Activated T-helper 9 cell treated with anti-CD3 and anti-CD28 coated beads, Interleukin-2, amount 50 U/mL, for 16 hours (primary cell): ENCODE results near the gene PRIM2.
"Not testable (repeated sequence)": the region's sequence is repeated elsewhere in the genome, so short reads cannot be mapped to it uniquely, and the experiment has no call there.

Experiments used
- DNase-seq: peaks from one replicate; pipeline ENCODE4 v3.0.0-alpha.2; 2020; ENCODE audit warnings: low read depth

The PRIM2 gene

DNA sequence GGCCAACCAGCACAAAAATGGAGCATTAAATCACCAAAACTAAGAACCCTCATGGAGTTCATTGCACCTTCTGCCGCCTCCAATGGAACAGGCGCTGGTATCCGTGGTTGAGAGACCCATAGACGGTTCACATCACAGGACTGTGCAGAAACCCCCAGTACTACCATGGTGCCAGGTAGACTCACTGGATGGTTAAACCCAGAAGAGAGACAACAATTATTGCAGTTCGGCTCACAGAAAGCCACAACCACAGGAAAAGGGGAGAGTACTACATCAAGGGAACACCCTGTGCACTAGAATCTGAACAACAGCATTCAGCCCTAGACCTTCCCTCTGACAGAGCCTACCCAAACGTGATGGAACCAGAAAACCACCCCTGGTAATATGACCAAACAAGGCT lies 301.5 kb downstream of the PRIM2 start:
- not testable (repeated sequence) for DNase-seq

DNA sequence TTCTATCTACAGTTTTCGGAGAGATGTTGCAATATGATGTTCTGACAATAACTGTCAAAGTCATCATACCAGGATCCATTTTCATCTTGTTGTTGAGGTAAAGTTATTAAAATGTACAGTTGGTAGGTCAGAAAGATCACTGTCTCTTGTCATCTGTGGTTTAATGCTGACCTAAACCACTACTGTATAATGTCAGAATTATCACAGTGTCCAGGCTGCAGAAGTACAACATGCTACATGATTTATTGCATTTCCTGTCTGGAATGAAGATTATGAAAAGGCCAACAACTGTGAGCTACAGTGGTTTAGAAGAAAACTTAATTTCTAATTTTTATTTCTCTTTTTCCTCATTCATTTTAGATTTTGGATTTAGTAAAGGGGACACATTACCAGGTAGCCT lies 314.3 kb downstream of the PRIM2 start:
- not testable (repeated sequence) for DNase-seq

GRCh38 chr6:57658526-57658925 lies 341.1 kb downstream of the PRIM2 start:
- DNase-seq: not testable (repeated sequence)

- not testable (repeated sequence) for DNase-seq
Observed at GRCh38 chr6:57659794-57660193, 342.4 kb downstream of the PRIM2 start.

DNA sequence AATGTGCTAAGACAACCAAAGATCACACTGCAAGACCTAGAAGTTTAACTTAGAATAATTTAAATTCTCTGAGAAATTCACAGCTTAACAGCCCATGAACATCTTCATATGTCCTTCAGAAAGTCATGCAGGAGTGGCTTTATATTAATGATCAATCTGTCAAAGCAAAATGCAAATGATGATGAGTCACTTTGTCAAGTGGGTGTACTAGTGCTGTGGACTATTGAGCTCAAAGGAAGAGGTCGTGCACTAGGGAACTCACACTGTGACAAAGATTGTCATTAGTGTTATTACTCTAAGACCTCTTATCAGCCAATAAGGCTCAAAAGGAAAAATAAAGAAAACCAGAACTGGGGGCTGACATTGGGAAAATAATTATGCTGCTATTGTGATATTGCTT lies 343.5 kb downstream of the PRIM2 start:
- DNase-seq: not testable (repeated sequence)

GRCh38 chr6:57668108-57668507 lies 350.7 kb downstream of the PRIM2 start:
- not testable (repeated sequence) for DNase-seq

GRCh38 chr6:57671237-57671636 lies 353.8 kb downstream of the PRIM2 start:
- DNase-seq: not testable (repeated sequence)

DNA sequence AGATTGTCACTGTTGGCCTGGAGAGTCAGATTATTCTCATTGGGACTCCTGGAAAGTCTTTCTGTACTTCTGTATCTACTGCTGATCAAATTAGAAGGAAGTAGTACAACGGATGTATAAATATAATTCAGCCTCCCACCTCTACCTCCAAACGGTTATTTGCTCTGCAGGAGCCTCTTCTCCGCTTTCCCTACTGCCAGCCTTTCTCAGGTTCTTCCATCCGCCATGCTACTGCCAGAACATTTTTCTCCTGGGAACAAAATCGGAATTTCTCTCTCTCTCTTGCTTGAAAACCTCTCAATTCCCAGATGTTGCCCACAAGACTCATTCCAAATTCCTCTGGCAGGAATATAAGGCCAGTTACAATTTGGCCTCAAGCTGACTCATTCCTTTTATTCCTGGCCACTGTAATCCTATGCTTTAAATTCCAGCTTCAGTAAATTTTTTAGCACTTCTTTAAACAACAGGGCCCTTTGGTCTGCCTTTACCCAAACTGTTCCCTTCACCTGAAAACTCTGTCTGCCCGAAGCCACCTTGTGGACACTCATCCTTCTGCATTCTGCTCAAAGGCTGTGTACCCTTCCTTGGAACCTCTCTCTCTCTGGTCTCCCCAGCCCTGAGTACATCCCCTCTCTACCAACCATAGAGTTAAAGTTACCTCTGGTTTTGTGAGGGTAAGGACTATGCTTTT lies 354.7 kb downstream of the PRIM2 start:
- DNase-seq: not testable (repeated sequence)

GRCh38 chr6:57673281-57673680 lies 355.9 kb downstream of the PRIM2 start:
- DNase-seq: not testable (repeated sequence)

GRCh38 chr6:57675386-57675785 lies 358.0 kb downstream of the PRIM2 start:
- not testable (repeated sequence) for DNase-seq

DNA sequence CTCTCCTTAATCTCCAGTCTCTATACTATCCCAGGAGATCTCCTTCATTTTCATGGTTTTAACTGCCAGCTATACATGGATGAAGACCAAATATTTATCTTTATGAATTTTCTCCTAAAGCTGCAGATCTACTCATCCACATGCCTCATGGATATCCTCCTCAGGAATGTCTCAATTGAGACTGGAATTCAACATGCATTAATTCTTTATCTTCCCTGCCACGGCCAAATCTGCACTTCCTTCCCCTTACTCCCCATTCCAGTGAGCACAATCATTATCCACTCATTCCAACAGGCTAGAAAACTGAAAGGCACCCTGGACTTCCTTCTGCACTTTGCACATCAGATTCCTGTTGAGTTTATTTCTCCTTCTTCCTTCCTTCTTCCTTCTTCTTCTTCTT lies 379.0 kb downstream of the PRIM2 start:
- not testable (repeated sequence) for DNase-seq
